SW480 (cell line): ENCODE results near the gene FANCD2OS.
"Not testable (repeated sequence)": the region's sequence is repeated elsewhere in the genome, so short reads cannot be mapped to it uniquely, and the experiment has no call there.

ENCODE experiments used
- DNase-seq: peaks from one replicate; pipeline ENCODE4 v3.0.0-alpha.2; 2016; ENCODE audit warnings: low spot score

The FANCD2OS gene

GRCh38 chr3:10091387-10091786 is 16.7 kb downstream of the FANCD2OS start:
- not testable (repeated sequence) for DNase-seq

- DNase-seq = not testable (repeated sequence)
Measured at GRCh38 chr3:10090774-10091173, 17.3 kb downstream of the FANCD2OS start.

- no peak for DNase-seq
Measured at GRCh38 chr3:10090179-10090578, 17.9 kb downstream of the FANCD2OS start.

- no peak for DNase-seq
Measured at GRCh38 chr3:10088256-10088655, 19.8 kb downstream of the FANCD2OS start.

GRCh38 chr3:10085738-10086137 is 22.3 kb downstream of the FANCD2OS start:
- DNase-seq = no peak

GRCh38 chr3:10081871-10082270 is 26.2 kb downstream of the FANCD2OS start:
- DNase-seq = no peak

GRCh38 chr3:10074666-10075065 is 33.4 kb downstream of the FANCD2OS start:
- no peak for DNase-seq

- DNase-seq = not testable (repeated sequence)
Measured at GRCh38 chr3:10070077-10070476, 38.0 kb downstream of the FANCD2OS start.

GRCh38 chr3:10055097-10055496 is 53.0 kb downstream of the FANCD2OS start:
- no peak for DNase-seq
